AML-193 (cell line): Measurements from ENCODE around the gene CD55.

Experiments
- DNase-seq, 2 experiments: peaks; one replicate each; lab custom pipeline; 2025; lab: John Stamatoyannopoulos, UW

Gene CD55

DNA sequence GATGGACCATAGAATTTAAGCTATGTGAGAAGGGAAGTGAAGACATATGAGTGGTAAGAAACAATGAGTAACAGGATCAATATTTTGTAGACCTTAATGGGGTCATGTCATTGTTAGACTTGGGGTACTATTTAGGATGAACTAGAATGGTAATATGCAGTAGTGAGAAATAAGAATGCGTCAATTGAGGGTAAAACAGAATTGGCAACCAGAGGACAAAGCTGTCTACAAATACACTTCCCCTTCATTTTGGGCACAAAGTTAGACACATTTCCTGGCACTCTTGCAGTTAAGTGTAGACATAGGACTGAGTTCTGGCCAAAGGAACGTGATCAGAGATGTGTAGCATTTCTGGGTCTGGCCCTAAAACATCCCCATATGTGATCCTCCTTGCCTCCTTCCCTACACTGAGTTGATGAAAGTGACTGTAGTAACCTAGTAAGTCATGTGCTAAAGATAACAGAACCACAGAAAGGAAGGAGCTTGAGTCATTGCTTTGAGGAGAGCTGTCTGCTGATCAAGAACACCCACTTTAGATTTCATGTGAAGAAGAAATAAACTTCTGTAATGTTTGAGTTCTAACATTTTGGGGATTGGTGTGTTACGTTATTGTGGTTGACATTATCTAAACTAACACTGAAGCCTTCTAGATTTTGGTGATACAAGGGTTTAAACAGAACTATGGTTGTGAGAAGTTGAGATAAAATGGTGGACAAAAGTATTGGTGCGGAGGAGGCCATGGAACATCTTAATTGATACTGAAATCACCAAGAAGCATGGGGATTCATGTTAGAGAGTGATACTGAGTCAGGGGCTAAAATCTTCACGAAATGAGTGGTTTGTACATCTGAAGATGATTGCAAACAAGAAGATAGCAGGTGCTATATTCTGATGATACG, 41.7 kb downstream of the CD55 start:
- no peak for DNase-seq

DNA sequence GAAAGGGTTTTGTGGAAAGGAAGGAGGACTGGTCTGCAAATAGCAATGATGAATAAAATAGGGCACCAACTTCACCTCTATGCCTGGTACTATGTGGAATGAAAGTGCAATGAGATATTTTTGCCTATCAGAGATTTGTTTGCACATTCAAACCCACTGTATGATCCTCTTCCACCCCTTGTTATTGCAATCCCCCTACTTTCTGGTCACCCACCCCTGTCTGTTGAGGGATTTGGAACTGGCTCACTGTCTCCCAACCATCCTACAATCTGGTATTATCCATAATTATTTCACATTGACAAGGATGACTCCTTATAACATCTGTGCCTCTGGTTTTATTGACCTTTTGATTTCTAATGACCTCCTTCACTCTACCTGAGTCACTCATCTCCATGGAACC, 42.4 kb downstream of the CD55 start:
- DNase-seq: no peak

DNA sequence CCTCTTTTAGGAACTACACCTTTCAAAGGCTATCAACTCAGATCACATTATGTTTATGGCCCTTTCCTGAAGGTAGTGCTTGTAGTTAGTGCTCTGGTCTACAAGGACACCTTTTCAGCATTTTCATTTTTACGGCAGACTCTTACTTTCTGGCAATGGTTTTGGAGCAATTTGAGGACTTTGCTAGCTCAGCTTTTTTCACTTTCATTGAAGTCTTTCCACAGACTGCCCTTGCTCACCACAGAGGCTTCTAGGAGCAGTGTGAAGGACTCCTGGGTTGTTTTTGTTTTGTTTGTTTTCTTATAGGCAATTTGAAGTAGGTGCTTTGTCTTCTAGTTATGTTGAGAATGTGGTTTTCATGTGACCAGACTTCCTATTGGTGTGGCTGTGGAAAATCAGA, 43.1 kb downstream of the CD55 start:
- no peak for DNase-seq

DNA sequence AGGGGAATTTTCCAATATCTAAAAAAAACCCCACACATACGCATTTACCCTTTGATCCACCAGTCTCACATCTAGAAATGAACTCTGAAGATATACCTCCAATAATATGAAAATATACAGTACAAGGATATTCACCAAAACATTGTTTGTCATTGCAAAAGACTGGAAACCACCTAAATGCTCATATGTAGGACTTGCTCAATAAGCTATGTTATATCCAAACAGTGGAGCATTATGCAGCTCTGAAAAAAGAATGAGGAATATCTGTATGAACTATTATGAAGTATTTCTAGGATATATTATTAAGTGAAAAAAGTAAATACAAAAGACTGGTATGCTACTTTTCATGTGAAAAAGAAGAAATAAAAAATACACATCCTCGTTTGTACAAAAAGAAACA, 43.6 kb downstream of the CD55 start:
- DNase-seq: no peak

DNA sequence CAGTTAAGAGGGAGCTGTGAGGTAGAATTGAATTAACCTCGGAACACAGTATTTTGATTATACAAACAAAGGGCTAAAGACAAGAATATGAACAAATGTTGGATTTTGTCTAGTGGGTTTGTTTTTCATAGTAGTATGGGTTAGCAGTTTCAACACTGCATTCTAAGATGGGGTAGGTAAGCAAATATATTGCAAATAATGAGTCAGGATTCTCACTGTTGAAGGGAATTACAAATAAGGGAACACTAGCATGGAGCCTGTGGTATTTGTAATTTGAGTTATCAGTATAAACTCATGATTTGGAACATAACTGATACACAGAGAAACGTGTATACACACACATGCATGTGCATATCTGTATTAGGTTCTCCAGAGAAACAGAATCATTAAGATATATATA, 44.5 kb downstream of the CD55 start:
- DNase-seq: no peak

DNA sequence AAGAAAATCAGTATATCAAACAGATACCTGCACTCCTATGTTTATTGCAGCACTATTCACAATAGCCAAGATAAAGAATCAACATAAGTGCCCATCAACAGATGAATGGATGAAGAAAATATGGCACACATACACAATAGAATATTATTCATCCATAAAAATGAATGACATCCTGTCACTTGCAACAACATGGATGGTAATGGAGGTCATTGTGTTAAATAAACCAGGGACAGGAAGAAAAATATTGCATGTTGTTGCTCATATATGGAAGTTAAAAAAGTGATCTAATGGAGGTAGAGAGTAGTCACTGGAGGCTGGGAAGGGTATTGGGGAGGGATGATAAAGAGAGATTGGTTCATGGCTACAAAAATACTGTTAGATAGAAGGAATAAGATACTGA, 67.2 kb downstream of the CD55 start:
- no peak for DNase-seq

DNA sequence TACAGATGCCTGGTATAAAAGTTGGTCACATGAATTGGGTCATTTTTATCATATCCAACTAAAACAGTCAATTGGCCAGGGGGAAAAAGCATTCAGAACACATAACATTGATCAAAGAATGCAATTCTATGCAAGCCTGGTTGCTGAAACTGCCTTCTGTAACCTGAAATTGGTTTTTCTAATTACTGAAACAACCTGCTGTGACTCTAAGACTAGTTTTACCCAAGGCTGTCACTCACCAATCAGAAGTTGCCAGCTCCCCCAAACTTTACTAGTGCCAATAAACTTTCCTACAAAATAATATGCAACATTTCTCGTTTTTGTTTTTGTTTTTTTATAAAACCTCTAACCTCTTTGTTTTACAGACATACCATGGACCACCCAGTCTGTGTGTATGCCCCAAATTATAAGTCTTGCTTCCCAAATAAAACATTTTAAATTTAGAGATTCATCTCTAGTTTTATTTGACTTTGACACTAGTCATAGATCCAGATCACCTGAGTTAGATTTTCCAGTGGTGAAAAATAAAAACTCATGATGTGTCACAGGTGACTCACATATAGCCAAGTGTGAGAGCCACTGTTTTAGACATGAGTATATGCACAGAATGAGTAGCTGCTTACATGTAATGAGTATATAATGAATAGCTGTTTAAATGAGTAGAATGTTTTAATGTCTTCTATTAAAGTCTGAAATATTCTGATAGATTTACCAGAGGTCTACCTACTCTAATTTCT, 68.4 kb downstream of the CD55 start:
- DNase-seq: no peak

DNA sequence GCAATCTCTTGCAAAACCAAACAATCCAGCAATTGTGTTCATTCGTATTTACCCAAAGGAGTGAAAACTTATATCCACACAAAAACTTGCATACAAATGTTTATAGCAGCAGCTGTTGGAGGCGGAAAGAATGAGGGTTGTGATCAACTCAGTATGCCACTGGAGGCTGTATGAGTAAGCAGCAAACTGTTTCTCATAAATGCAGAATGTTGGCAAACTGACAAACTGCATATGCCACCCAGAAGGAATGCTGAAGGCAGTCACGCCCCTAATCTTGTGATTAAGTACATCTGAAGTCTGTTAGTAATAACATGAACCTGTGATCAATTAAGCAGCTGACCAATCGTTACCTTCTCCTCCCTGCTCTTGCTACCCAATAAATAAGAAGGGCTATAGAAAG, 72.1 kb downstream of the CD55 start:
- DNase-seq: no peak

DNA sequence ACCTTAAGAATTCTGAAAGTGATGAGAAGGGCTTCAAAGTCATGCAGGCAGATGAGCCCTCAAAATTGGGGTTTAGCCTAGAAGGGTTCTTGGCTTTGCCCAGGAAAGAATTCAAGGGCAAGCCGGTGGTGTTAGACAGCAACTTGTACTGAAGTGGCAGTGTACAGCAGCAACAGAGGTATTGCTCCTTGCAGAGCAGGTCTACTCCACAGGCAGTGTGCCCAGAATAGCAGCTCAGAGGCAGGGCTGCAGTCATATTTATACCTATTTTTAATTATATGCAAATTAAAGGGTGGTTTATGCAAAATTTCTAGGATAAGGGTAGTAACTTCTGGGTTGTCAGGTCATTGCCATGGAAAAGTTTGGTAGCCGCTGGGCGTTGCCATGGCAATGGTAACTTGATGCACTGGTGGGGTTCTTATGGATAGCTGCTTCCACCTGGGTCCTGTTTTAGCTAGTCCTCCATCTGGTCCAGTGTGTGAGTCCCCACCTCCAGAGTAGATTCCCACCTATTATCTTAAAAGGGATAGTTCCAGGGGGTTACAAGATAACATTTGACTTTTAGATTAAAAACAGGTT, 74.8 kb downstream of the CD55 start:
- DNase-seq: no peak

DNA sequence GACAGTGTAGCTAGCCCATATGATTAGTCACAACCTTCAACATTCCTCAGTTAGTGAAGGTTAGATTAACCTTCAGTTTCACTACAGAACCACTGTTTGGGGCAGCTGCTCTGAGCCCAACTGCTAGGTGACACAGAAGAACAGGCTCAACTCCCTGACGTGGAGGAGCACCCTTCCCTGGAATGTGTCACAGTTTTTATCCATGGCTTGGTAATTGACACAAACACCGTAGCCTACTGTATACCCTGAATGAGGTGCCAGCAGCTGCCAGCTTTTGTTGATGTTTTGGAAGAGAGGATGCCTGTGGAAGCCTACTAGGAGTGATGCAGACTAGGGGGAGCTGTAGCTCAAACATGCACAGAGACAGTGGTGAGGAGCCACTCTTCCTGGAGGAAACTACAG, 76.0 kb downstream of the CD55 start:
- no peak for DNase-seq

DNA sequence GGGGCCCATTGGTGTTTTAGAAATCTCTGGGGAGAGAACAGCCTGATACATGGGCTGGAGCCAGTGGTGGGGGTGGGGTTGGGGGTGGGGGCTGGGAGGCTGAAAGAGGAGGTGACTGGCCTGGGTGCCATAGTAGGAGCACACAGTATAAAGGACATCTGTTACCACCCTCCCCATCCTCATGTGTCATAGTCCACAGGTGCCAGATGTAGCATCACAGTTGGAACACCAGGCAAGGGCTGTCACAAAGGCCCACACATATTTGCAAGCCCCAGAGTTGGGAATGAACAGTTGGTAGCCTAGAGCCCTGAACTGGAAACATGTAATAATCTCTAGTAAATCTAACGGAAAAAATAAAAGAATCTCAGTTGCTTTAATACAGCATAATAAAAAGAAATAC, 77.5 kb downstream of the CD55 start:
- DNase-seq: no peak

DNA sequence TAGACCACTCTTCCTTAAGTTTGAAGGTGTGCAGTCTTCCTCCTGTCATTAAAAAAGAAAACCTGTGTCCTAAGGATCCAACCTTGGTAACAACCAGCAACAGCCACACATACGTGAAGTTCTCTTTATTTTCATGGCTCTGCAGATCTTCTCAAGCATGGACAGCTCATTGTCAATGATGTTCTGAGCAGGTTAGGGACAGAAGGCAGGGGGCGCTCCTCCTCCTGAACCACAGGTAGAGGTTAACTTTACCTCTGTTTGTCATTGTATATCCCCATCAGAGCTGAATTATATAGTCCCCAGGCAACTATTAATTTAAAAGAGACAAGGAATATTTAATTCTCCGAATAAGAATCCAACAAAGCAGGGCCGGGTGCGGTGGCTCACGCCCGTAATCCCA, 80.1 kb downstream of the CD55 start:
- DNase-seq: no peak

DNA sequence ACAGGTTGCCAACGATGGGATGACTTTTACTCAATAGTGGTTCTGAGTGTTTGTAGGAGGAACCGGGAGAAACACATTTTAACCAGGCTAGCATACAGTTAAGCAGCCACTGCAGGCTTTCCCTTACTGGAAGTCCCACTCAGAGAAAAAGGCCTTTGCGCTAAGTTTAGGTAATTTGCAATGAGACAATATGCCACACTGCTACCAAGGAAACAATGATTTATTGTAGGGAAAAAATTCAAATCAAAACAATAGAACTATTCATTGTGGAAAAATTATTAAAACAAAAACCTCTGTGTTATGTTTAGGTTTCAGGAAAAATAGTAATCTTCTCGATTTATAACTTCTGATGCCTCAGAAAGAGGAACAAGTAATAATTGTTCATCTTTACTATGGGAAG, 81.3 kb downstream of the CD55 start:
- DNase-seq: no peak

DNA sequence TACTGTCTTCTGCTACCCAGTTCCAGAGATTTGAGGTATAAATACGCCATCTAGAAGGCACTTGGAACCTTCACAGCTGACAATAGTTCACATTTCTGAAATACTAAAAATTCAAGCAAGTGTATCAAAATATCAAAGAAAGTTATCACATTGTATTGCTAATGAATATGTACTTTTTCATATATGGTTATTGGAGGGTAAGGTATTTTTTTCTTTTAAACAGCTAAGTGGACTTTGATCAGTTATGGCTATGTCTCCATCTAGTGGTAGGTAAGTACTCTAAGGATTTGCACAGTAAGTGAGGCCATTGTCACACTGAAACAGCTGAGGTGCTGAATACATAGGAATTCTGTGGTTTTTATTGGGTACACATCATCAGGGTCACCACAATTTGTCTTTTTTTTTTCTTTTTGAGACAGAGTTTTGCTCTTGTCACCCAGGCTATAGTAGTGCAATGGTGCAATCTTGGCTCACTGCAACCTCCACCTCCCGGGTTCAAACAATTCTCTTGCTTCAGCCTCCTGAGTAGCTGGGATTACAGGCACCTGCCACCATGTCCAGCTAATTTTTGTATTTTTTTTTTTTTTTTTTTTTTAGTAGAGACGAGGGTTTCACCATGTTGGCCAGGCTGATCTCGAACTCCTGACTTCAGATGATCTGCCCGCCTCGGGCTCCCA, 83.5 kb downstream of the CD55 start:
- peak; percentile 82 to 84 for DNase-seq

DNA sequence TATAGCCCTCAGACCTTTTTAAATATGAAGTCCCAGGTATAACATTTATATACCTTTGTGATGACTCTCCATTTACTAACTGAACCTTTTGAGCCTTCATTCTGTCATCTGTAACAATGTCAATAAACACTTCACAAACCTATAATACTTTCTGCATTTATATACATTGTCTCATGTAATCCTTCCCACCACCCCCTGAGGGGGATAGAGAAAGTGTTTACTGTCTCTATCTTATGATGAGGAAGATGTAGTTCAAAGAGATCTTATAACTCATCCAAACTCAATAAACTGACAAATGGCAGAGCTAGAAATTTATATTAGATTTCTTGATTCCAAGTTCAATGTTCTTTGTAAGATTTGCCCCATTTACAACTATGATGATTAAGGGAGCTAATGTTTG, 84.3 kb downstream of the CD55 start:
- DNase-seq: no peak

DNA sequence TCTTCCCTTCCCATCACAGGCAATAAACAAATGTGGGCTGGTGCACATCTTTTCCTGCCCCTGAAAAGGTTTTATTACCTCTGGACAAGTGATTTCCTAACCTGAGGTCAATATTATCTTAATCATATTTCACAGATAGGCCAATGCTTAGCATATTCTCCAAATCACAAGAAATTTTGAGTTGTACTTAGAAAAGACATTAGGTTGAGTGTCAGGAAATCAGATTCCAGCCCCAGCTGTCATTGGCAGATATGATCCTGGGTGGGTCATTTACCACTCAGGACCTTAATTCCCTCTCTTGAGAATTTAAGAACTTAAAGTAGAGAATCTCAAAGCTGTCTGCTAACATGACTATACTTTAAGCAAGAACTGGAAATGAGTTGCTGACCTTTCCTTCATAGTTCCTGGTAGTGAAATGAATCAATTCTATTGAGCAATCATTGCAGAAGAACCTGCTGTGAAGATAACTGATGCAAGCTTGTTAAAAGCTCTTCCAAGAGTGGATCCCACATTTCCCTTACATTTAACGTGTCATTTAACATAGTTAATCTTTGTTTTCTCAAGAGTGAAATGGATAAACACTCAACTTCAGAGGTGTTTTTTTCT, 86.3 kb downstream of the CD55 start:
- DNase-seq: peak; percentile 71 to 74
